ENCODE results near the gene THSD7B. TPM values are rescaled to one million over a fixed set of nuclear protein-coding genes. Genes with fewer than 3 reads are reported as not detected.

THSD7B gene
- total RNA-seq, 1 donor from 2014 or later = not detected

- intact Hi-C loops (cut with micrococcal nuclease) = no loop called here
Observed at GRCh38 chr2:137192366-137193310, 427.3 kb downstream of the THSD7B start.

GRCh38 chr2:137193401-137193800, 428.1 kb downstream of the THSD7B start:
- intact Hi-C loops (cut with micrococcal nuclease) = no loop called here

GRCh38 chr2:137194111-137194510, 428.8 kb downstream of the THSD7B start:
- intact Hi-C loops (cut with micrococcal nuclease) = no loop called here

- intact Hi-C loops (cut with micrococcal nuclease) = no loop called here
Observed at GRCh38 chr2:137199751-137200150, 434.4 kb downstream of the THSD7B start.

- intact Hi-C loops (cut with micrococcal nuclease) = no loop called here
Observed at GRCh38 chr2:137202318-137202717, 437.0 kb downstream of the THSD7B start.

- intact Hi-C loops (cut with micrococcal nuclease) = no loop called here
Observed at GRCh38 chr2:137205324-137205723, 440.0 kb downstream of the THSD7B start.

- intact Hi-C loops (cut with micrococcal nuclease) = no loop called here
Observed at GRCh38 chr2:137206069-137206468, 440.7 kb downstream of the THSD7B start.

- intact Hi-C loops (cut with micrococcal nuclease) = no loop called here
Observed at GRCh38 chr2:137207030-137207429, 441.7 kb downstream of the THSD7B start.

- intact Hi-C loops (cut with micrococcal nuclease) = no loop called here
Observed at GRCh38 chr2:137208431-137208891, 443.1 kb downstream of the THSD7B start.

GRCh38 chr2:137210039-137210438, 444.7 kb downstream of the THSD7B start:
- intact Hi-C loops (cut with micrococcal nuclease) = no loop called here

GRCh38 chr2:137211761-137212160, 446.4 kb downstream of the THSD7B start:
- intact Hi-C loops (cut with micrococcal nuclease) = no loop called here

- intact Hi-C loops (cut with micrococcal nuclease) = no loop called here
Observed at GRCh38 chr2:137220438-137220993, 455.2 kb downstream of the THSD7B start.

GRCh38 chr2:137221797-137222492, 456.6 kb downstream of the THSD7B start:
- intact Hi-C loops (cut with micrococcal nuclease) = no loop called here

GRCh38 chr2:137223722-137224121, 458.4 kb downstream of the THSD7B start:
- intact Hi-C loops (cut with micrococcal nuclease) = no loop called here

- intact Hi-C loops (cut with micrococcal nuclease) = no loop called here
Observed at GRCh38 chr2:137228566-137228965, 463.2 kb downstream of the THSD7B start.

GRCh38 chr2:137229834-137230233, 464.5 kb downstream of the THSD7B start:
- intact Hi-C loops (cut with micrococcal nuclease) = no loop called here

- intact Hi-C loops (cut with micrococcal nuclease) = no loop called here
Observed at GRCh38 chr2:137231628-137232027, 466.3 kb downstream of the THSD7B start.

GRCh38 chr2:137232076-137232475, 466.7 kb downstream of the THSD7B start:
- intact Hi-C loops (cut with micrococcal nuclease) = no loop called here

- intact Hi-C loops (cut with micrococcal nuclease) = no loop called here
Observed at GRCh38 chr2:137233091-137233490, 467.7 kb downstream of the THSD7B start.

- intact Hi-C loops (cut with micrococcal nuclease) = no loop called here
Observed at GRCh38 chr2:137237055-137237454, 471.7 kb downstream of the THSD7B start.

- intact Hi-C loops (cut with micrococcal nuclease) = no loop called here
Observed at GRCh38 chr2:137238065-137238464, 472.7 kb downstream of the THSD7B start.

Measured in T-helper 2 cell treated with Interferon-gamma antibody and Interleukin-4, amounts not matched to agents 100 ng/mL and 5 ng/mL, for 36 hours (primary cell).